Endodermal cell (in vitro differentiated cells): Measurements from ENCODE around the gene ARL2BP. TPM values are rescaled to one million over a fixed set of nuclear protein-coding genes. Genes with fewer than 3 reads are reported as not detected.

Experiments used
- DNase-seq: peaks from one replicate; pipeline ENCODE4 v3.0.0-alpha.2; 2017
- H3K27ac ChIP-seq: 2 replicates; pipeline ENCODE4 v1.5.1; 2013; ENCODE audit warnings: mild to moderate bottlenecking, low read depth, low read length, moderate library complexity
- H3K27me3 ChIP-seq: 2 replicates; pipeline ENCODE4 v1.6.1; 2013; ENCODE audit warnings: mild to moderate bottlenecking, low read length, moderate library complexity; ENCODE audit not compliant: insufficient read depth, control insufficient read depth, poor library complexity, severe bottlenecking
- H3K36me3 ChIP-seq: 2 replicates; pipeline ENCODE4 v1.7.0; 2013; ENCODE audit warnings: mild to moderate bottlenecking, low read length, moderate library complexity; ENCODE audit not compliant: control insufficient read depth, insufficient read depth
- H3K4me1 ChIP-seq: one replicate; pipeline ENCODE4 v1.7.0; 2013; ENCODE audit warnings: low read length; ENCODE audit not compliant: control insufficient read depth, insufficient read depth
- H3K4me3 ChIP-seq: 2 replicates; pipeline ENCODE4 v1.5.1; 2013; ENCODE audit warnings: mild to moderate bottlenecking, low read length, moderate library complexity
- H3K9ac ChIP-seq: 2 replicates; pipeline ENCODE4 v1.6.1; 2013; ENCODE audit warnings: mild to moderate bottlenecking, low read length, moderate library complexity; ENCODE audit not compliant: poor library complexity, severe bottlenecking; ENCODE audit errors: extremely low read depth
- H3K9me3 ChIP-seq: 2 replicates; pipeline ENCODE4 v1.6.1; 2013; ENCODE audit warnings: mild to moderate bottlenecking, low read length, moderate library complexity; ENCODE audit not compliant: control insufficient read depth
- H3K27ac Mint-ChIP-seq: 2 replicates; pipeline ENCODE4 v1.8.0; 2020; ENCODE audit warnings: mixed read lengths
- H3K27me3 Mint-ChIP-seq: 2 replicates; pipeline ENCODE4 v1.8.0; 2021; ENCODE audit warnings: mild to moderate bottlenecking, mixed read lengths; ENCODE audit not compliant: insufficient read depth
- H3K36me3 Mint-ChIP-seq: 2 replicates; pipeline ENCODE4 v1.8.0; 2020; ENCODE audit warnings: low read depth, mixed read lengths
- H3K4me1 Mint-ChIP-seq: 2 replicates; pipeline ENCODE4 v1.8.0; 2020; ENCODE audit warnings: mixed read lengths
- H3K4me3 Mint-ChIP-seq: 2 replicates; pipeline ENCODE4 v1.8.0; 2020; ENCODE audit warnings: mild to moderate bottlenecking, moderate library complexity, mixed read lengths
- H3K9me3 Mint-ChIP-seq: 2 replicates; pipeline ENCODE4 v1.8.0; 2020; ENCODE audit warnings: mild to moderate bottlenecking, mixed read lengths
- WGBS, 2 experiments: methylation state at CpG; one replicate each; pipeline versions ENCODE4 v1.1.5 to v1.1.7; 2013; ENCODE audit warnings: missing lambda C conversion rate in 2 of 2, mixed read lengths in 1 of 2; ENCODE audit not compliant: insufficient coverage in 1 of 2, insufficient read length in 1 of 2; 5-methylcytosine and 5-hydroxymethylcytosine counted together
- total RNA-seq, 2 donors: library from RNA; stranded (reverse); fragmentation: NEBNext Ultra II Directional in 1 of 2; extraction: Animal tissue kit (Norgen Biotek cat#: 25700) in 1 of 2; gene quantifications; 2 replicates in 1 of 2; 3 replicates in 1 of 2; pipeline ENCODE4 v1.2.1, GENCODE V29; 2021
- TF ChIP-seq, protein P1 (sequence below): fragments of 200-600 bp; sonication (generic); conservative IDR thresholded peaks from 2 replicates; pipeline ENCODE4 v1.5.0; 2021; ENCODE audit warnings: antibody characterized with exemption, mild to moderate bottlenecking

The ARL2BP gene
- total RNA-seq, 2 donors from 2014 or later: 22.6 to 31.3 TPM

DNA sequence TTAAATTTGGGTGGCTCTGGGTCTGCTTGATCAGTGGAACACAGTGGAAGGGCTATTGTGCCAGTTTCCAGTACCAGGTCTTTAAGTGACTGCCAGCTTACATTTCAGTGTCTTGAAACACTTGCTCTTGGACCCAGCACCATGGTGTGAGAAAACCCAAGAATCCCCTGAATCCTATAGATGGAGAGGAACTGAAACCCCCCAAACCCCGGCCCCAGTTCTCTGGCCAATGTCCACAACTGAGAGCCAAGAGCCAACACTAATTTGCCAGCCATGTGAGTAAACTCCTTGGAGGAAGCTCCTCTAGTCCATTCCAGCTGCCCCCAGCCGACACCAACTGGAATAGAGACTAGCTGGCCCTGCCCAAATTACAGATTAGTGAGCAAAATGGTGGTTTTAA, 2.4 kb upstream of the ARL2BP start:
- no peaks in the 10 kb centered on the region for H3K27me3 ChIP-seq
- H3K9me3 Mint-ChIP-seq: no peaks in the 10 kb centered on the region
- H3K27ac ChIP-seq: no peak overlapping the region
- peaks cover 10% of the 10 kb centered on the region for H3K4me1 Mint-ChIP-seq
- no peak overlapping the region for H3K4me3 Mint-ChIP-seq
- no peaks in the 10 kb centered on the region for H3K4me1 ChIP-seq
- no peak overlapping the region for H3K4me3 ChIP-seq
- TF ChIP-seq, protein P1, sequence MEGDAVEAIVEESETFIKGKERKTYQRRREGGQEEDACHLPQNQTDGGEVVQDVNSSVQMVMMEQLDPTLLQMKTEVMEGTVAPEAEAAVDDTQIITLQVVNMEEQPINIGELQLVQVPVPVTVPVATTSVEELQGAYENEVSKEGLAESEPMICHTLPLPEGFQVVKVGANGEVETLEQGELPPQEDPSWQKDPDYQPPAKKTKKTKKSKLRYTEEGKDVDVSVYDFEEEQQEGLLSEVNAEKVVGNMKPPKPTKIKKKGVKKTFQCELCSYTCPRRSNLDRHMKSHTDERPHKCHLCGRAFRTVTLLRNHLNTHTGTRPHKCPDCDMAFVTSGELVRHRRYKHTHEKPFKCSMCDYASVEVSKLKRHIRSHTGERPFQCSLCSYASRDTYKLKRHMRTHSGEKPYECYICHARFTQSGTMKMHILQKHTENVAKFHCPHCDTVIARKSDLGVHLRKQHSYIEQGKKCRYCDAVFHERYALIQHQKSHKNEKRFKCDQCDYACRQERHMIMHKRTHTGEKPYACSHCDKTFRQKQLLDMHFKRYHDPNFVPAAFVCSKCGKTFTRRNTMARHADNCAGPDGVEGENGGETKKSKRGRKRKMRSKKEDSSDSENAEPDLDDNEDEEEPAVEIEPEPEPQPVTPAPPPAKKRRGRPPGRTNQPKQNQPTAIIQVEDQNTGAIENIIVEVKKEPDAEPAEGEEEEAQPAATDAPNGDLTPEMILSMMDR: no peak
- peaks cover 22% of the 10 kb centered on the region for H3K36me3 Mint-ChIP-seq
- WGBS, 2 experiments: 96 to 100% methylated on average over 2 of the region's 2 CpGs
- H3K27ac Mint-ChIP-seq: no peak overlapping the region
- H3K9me3 ChIP-seq: no peaks in the 10 kb centered on the region
- no peak overlapping the region for H3K9ac ChIP-seq
- peaks cover 32% of the 10 kb centered on the region for H3K36me3 ChIP-seq
- DNase-seq: no peak
- no peaks in the 10 kb centered on the region for H3K27me3 Mint-ChIP-seq

DNA sequence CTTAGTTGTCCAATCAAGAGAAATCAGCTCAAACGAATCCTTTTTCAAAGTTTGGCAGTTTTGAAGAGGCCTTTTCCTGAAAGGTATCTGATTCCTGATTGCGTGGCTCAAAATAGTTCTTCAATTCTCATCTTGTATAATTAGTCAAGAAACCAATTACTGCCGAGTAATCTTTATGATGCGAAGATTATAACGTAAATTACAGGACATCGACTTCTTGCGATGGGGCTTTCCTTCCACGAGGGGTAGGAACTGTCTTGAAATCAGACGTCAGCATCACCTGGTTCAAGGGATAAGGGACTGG, 644 bp upstream of the ARL2BP start:
- H3K27ac ChIP-seq: no peak overlapping the region
- no peaks in the 10 kb centered on the region for H3K4me1 ChIP-seq
- Mint-ChIP-seq H3K9me3 (no peaks in the 10 kb centered on the region), H3K4me3 (peak overlapping the region; percentile 69), H3K27me3 (no peaks in the 10 kb centered on the region), H3K27ac (peak overlapping the region; percentile 98), H3K4me1 (peaks cover 10% of the 10 kb centered on the region), H3K36me3 (peaks cover 15% of the 10 kb centered on the region)
- H3K27me3 ChIP-seq: no peaks in the 10 kb centered on the region
- TF ChIP-seq, protein P1: no peak
- no peak for DNase-seq
- peak overlapping the region; percentile 57 for H3K9ac ChIP-seq
- H3K36me3 ChIP-seq: peaks cover 29% of the 10 kb centered on the region
- WGBS, 2 experiments: 26 to 28% methylated on average over 8 to 9 of the region's 9 CpGs
- H3K9me3 ChIP-seq: no peaks in the 10 kb centered on the region
- H3K4me3 ChIP-seq: peak overlapping the region; percentile 83

DNA sequence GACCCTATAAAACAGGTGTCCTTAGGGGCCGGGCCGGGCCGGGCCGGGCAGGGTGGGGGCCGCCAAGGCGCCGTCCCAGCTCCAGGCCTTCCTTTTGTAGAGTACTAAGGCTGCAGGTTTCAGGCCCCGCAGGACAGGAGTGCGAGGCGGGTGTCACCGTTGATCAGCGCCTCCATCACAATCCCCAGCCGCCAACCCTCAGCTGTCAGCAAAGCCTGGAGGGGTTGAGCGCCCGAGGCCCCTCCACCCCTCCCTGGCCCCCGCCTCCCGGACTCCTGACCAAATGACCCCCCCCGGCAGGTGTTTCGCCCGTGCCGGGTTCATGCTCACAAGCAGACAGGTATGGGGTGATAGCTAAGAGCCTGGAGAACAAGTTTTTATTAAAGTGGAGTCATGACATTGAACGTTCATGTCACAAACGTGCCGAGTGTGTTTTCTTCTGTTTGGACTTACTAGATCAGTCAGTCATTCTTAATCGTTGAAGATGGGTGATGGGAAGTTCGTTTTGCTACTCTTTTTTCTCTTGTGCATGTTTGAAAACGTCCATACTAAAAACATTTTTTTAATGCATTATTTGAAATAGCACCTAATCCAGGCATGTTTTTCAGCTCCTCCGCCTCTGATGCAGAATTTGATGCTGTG, 534 bp downstream of the ARL2BP start:
- Mint-ChIP-seq H3K4me3 (peak overlapping the region; percentile 69), H3K36me3 (peaks cover 17% of the 10 kb centered on the region), H3K9me3 (no peaks in the 10 kb centered on the region), H3K4me1 (peaks cover 10% of the 10 kb centered on the region), H3K27ac (no peak overlapping the region), H3K27me3 (no peaks in the 10 kb centered on the region)
- TF ChIP-seq, protein P1: no peak
- no peaks in the 10 kb centered on the region for H3K27me3 ChIP-seq
- no peaks in the 10 kb centered on the region for H3K9me3 ChIP-seq
- no peaks in the 10 kb centered on the region for H3K4me1 ChIP-seq
- H3K4me3 ChIP-seq: peak overlapping the region; percentile 83
- peaks cover 30% of the 10 kb centered on the region for H3K36me3 ChIP-seq
- H3K27ac ChIP-seq: peak overlapping the region; percentile 84
- no peak for DNase-seq
- WGBS, 2 experiments: 8 to 12% methylated on average over 7 to 28 of the region's 28 CpGs
- H3K9ac ChIP-seq: peak overlapping the region; percentile 66
